Endodermal cell (in vitro differentiated cells): ENCODE measurements around the gene TOM1. TPM values are rescaled to one million over a fixed set of nuclear protein-coding genes. Genes with fewer than 3 reads are reported as not detected.
A peak's percentile ranks its signal among the peaks of the same experiment; 100 is the strongest.

Experiments
- DNase-seq: peaks from one replicate; pipeline ENCODE4 v3.0.0-alpha.2; 2017
- H3K27ac ChIP-seq: 2 replicates; pipeline ENCODE4 v1.5.1; 2013; ENCODE audit warnings: mild to moderate bottlenecking, low read depth, low read length, moderate library complexity
- H3K27me3 ChIP-seq: 2 replicates; pipeline ENCODE4 v1.6.1; 2013; ENCODE audit warnings: mild to moderate bottlenecking, low read length, moderate library complexity; ENCODE audit not compliant: insufficient read depth, control insufficient read depth, poor library complexity, severe bottlenecking
- H3K36me3 ChIP-seq: 2 replicates; pipeline ENCODE4 v1.7.0; 2013; ENCODE audit warnings: mild to moderate bottlenecking, low read length, moderate library complexity; ENCODE audit not compliant: control insufficient read depth, insufficient read depth
- H3K4me1 ChIP-seq: one replicate; pipeline ENCODE4 v1.7.0; 2013; ENCODE audit warnings: low read length; ENCODE audit not compliant: control insufficient read depth, insufficient read depth
- H3K4me3 ChIP-seq: 2 replicates; pipeline ENCODE4 v1.5.1; 2013; ENCODE audit warnings: mild to moderate bottlenecking, low read length, moderate library complexity
- H3K9ac ChIP-seq: 2 replicates; pipeline ENCODE4 v1.6.1; 2013; ENCODE audit warnings: mild to moderate bottlenecking, low read length, moderate library complexity; ENCODE audit not compliant: poor library complexity, severe bottlenecking; ENCODE audit errors: extremely low read depth
- H3K9me3 ChIP-seq: 2 replicates; pipeline ENCODE4 v1.6.1; 2013; ENCODE audit warnings: mild to moderate bottlenecking, low read length, moderate library complexity; ENCODE audit not compliant: control insufficient read depth
- H3K27ac Mint-ChIP-seq: 2 replicates; pipeline ENCODE4 v1.8.0; 2020; ENCODE audit warnings: mixed read lengths
- H3K27me3 Mint-ChIP-seq: 2 replicates; pipeline ENCODE4 v1.8.0; 2021; ENCODE audit warnings: mild to moderate bottlenecking, mixed read lengths; ENCODE audit not compliant: insufficient read depth
- H3K36me3 Mint-ChIP-seq: 2 replicates; pipeline ENCODE4 v1.8.0; 2020; ENCODE audit warnings: low read depth, mixed read lengths
- H3K4me1 Mint-ChIP-seq: 2 replicates; pipeline ENCODE4 v1.8.0; 2020; ENCODE audit warnings: mixed read lengths
- H3K4me3 Mint-ChIP-seq: 2 replicates; pipeline ENCODE4 v1.8.0; 2020; ENCODE audit warnings: mild to moderate bottlenecking, moderate library complexity, mixed read lengths
- H3K9me3 Mint-ChIP-seq: 2 replicates; pipeline ENCODE4 v1.8.0; 2020; ENCODE audit warnings: mild to moderate bottlenecking, mixed read lengths
- CTCF ChIP-seq: fragments of 200-600 bp; sonication (generic); conservative IDR thresholded peaks from 2 replicates; pipeline ENCODE4 v1.5.0; 2021; ENCODE audit warnings: antibody characterized with exemption, mild to moderate bottlenecking
- WGBS, 2 experiments: methylation state at CpG; one replicate each; pipeline versions ENCODE4 v1.1.5 to v1.1.7; 2013; ENCODE audit warnings: missing lambda C conversion rate in 2 of 2, mixed read lengths in 1 of 2; ENCODE audit not compliant: insufficient coverage in 1 of 2, insufficient read length in 1 of 2; 5-methylcytosine and 5-hydroxymethylcytosine counted together
- total RNA-seq, 2 donors: library from RNA; stranded (reverse); fragmentation: NEBNext Ultra II Directional in 1 of 2; extraction: Animal tissue kit (Norgen Biotek cat#: 25700) in 1 of 2; gene quantifications; 2 replicates in 1 of 2; 3 replicates in 1 of 2; pipeline ENCODE4 v1.2.1, GENCODE V29; 2021

The TOM1 gene
- total RNA-seq, 2 donors from 2014 or later: 31.3 to 33.3 TPM

- no peak overlapping the region for H3K9ac ChIP-seq
- TF ChIP-seq CTCF: no peak
- no peak for DNase-seq
- H3K9me3 Mint-ChIP-seq: no peaks in the 10 kb centered on the region
- WGBS, 2 experiments: 92% methylated on average over 5 to 9 of the region's 9 CpGs
- no peaks in the 10 kb centered on the region for H3K4me1 ChIP-seq
- no peak overlapping the region for H3K27ac Mint-ChIP-seq
- H3K4me1 Mint-ChIP-seq: peaks cover 11% of the 10 kb centered on the region
- H3K27ac ChIP-seq: no peak overlapping the region
- no peaks in the 10 kb centered on the region for H3K9me3 ChIP-seq
- peaks cover 1% of the 10 kb centered on the region for H3K36me3 Mint-ChIP-seq
- peaks cover 7% of the 10 kb centered on the region for H3K27me3 Mint-ChIP-seq
- H3K4me3 Mint-ChIP-seq: no peak overlapping the region
- no peaks in the 10 kb centered on the region for H3K36me3 ChIP-seq
- H3K4me3 ChIP-seq: no peak overlapping the region
- no peaks in the 10 kb centered on the region for H3K27me3 ChIP-seq
Measured at GRCh38 chr22:35349368-35349703, 49.6 kb downstream of the TOM1 start.

GRCh38 chr22:35349704-35350538 lies 50.2 kb downstream of the TOM1 start:
- Mint-ChIP-seq H3K4me3 (no peak overlapping the region), H3K27me3 (peaks cover 7% of the 10 kb centered on the region), H3K36me3 (no peaks in the 10 kb centered on the region), H3K9me3 (no peaks in the 10 kb centered on the region), H3K4me1 (peaks cover 11% of the 10 kb centered on the region), H3K27ac (no peak overlapping the region)
- no peak overlapping the region for H3K9ac ChIP-seq
- no peak overlapping the region for H3K4me3 ChIP-seq
- 80 to 82% methylated on average over 6 to 17 of the region's 17 CpGs for WGBS, 2 experiments
- H3K4me1 ChIP-seq: no peaks in the 10 kb centered on the region
- no peak for TF ChIP-seq CTCF
- H3K27me3 ChIP-seq: no peaks in the 10 kb centered on the region
- no peaks in the 10 kb centered on the region for H3K36me3 ChIP-seq
- no peaks in the 10 kb centered on the region for H3K9me3 ChIP-seq
- no peak overlapping the region for H3K27ac ChIP-seq
- DNase-seq: peak; percentile 60

GRCh38 chr22:35350539-35351503 lies 51.1 kb downstream of the TOM1 start:
- Mint-ChIP-seq H3K9me3 (no peaks in the 10 kb centered on the region), H3K4me3 (peak overlapping the region; percentile 72), H3K27ac (peak overlapping the region; percentile 85), H3K4me1 (peaks cover 11% of the 10 kb centered on the region), H3K27me3 (peaks cover 7% of the 10 kb centered on the region), H3K36me3 (no peaks in the 10 kb centered on the region)
- no peaks in the 10 kb centered on the region for H3K27me3 ChIP-seq
- H3K4me1 ChIP-seq: no peaks in the 10 kb centered on the region
- peak; percentile 97 for DNase-seq
- H3K4me3 ChIP-seq: peak overlapping the region; percentile 86
- 11 to 14% methylated on average over 22 to 47 of the region's 47 CpGs for WGBS, 2 experiments
- H3K27ac ChIP-seq: no peak overlapping the region
- no peak overlapping the region for H3K9ac ChIP-seq
- peak; percentile 97 for TF ChIP-seq CTCF
- H3K9me3 ChIP-seq: no peaks in the 10 kb centered on the region
- H3K36me3 ChIP-seq: no peaks in the 10 kb centered on the region
